GM12874 (cell line): Measurements from ENCODE around the gene COL2A1.

Experiments
- TF ChIP-seq, protein P1 (sequence below): IDR thresholded peaks from 2 replicates; pipeline ENCODE4 v1.5.1; 2011; ENCODE audit warnings: low read depth, mild to moderate bottlenecking, control low read depth, low read length, moderate library complexity; ENCODE audit not compliant: insufficient read depth

Gene COL2A1

GRCh38 chr12:48008349-48008748 is 4.1 kb upstream of the COL2A1 start:
- TF ChIP-seq, protein P1, sequence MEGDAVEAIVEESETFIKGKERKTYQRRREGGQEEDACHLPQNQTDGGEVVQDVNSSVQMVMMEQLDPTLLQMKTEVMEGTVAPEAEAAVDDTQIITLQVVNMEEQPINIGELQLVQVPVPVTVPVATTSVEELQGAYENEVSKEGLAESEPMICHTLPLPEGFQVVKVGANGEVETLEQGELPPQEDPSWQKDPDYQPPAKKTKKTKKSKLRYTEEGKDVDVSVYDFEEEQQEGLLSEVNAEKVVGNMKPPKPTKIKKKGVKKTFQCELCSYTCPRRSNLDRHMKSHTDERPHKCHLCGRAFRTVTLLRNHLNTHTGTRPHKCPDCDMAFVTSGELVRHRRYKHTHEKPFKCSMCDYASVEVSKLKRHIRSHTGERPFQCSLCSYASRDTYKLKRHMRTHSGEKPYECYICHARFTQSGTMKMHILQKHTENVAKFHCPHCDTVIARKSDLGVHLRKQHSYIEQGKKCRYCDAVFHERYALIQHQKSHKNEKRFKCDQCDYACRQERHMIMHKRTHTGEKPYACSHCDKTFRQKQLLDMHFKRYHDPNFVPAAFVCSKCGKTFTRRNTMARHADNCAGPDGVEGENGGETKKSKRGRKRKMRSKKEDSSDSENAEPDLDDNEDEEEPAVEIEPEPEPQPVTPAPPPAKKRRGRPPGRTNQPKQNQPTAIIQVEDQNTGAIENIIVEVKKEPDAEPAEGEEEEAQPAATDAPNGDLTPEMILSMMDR: no peak

DNA sequence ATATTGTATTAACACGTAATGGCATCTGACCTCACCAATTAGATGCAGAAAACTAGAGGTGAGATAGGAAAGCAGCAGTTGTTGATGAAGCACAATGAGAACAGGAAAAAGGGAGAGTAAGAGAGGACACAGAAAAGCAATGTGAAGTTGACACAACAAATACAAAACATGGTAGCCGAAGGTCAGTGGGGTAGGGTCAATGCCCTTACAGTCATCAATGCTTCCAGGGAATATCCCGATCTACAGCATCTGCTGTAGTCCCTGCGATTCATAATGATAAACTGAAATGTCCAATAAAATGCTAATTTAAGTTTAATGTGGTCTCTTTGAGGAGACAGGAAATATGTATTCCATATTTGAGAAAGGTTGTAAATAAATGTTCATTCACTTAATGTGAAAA is 2.9 kb upstream of the COL2A1 start:
- TF ChIP-seq, protein P1: no peak

GRCh38 chr12:48005750-48006021 is 1.4 kb upstream of the COL2A1 start:
- TF ChIP-seq, protein P1: no peak

- TF ChIP-seq, protein P1: no peak
These were observed 899 bp upstream of the COL2A1 start for GRCh38 chr12:48005001-48005749.

DNA sequence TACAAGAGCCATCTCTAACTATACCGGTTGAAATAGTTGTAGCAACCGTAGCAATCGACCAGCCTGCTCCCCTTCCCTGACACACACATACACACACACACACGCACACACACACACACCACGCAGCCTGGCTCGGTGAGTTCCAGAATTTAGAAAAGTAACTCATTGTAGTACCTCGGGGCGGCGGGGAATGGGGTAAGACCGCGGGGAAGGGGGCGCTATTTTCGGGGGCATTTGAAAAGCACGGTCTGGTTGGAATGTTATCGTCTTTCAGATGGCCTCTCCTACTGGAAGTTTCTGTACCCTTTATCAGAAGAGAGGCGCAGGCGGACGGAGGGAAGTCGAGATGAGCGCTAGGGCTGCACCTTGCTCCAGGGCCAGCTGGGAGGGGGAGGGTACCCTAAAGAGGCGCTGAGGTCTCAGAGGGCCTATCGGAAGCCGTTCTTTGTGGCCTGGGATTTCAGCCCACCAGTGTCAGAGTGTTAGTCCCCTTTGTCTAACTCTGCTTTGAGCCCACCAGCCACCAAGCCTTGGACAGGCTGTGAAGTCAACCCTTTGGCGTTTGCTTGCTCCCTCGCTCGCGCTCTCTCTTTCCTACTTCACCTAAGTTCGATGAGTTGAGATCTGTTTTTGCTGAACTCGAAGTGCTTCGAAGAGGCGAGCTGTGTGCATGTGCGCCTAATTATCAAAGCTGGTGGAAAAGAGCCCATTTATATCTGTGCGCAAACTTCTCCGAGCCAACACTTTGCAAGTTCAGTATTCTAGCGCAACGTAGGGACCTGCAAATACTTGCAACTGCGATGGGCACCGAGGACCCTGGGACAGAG is 837 bp downstream of the COL2A1 start:
- TF ChIP-seq, protein P1: no peak

GRCh38 chr12:48002773-48003218 is 1.5 kb downstream of the COL2A1 start:
- TF ChIP-seq, protein P1: no peak

- TF ChIP-seq, protein P1: no peak
These were observed 1.9 kb downstream of the COL2A1 start for GRCh38 chr12:48002414-48002730.
